Measurements from ENCODE around the gene SLC39A11. TPM values are rescaled to one million over a fixed set of nuclear protein-coding genes. Genes with fewer than 3 reads are reported as not detected.

Gene SLC39A11
- total and polyA plus RNA-seq, 2 of the 13 experiments (the other 11 are each of a cell fraction or from before 2014, with no cell fraction given): 17.2 to 31.5 TPM

DNA sequence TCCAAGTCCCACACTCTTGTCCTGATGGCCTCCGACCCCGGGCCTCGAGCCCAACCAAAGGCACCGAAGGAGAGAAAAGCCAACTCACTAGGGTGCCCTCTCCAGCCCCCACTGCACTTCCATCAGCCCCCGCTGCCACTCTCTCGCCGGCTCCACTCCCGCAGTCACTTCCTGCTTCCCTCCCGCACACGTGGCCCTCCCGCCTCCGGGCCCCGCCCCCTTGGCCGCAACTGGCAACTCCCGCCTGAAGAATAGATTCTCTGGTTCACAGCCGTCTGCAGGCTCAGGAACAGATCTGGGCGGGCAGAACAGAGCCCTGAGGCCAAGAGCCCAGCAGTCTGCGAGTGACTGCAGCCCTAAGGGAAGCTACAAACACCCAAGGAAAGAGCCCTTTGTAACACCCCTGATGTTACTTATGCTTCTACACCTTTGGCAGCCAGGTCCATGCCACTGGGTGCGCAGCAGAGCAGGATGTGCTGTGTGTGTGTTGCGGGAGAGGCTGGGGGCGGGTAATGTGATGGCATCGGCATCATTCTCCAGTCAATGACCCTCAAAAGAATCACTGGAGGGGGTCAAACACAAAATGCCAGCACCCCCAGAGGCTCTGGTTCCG lies at the start of gene SLC39A11 (continued):
- TF ChIP-seq, protein P1, sequence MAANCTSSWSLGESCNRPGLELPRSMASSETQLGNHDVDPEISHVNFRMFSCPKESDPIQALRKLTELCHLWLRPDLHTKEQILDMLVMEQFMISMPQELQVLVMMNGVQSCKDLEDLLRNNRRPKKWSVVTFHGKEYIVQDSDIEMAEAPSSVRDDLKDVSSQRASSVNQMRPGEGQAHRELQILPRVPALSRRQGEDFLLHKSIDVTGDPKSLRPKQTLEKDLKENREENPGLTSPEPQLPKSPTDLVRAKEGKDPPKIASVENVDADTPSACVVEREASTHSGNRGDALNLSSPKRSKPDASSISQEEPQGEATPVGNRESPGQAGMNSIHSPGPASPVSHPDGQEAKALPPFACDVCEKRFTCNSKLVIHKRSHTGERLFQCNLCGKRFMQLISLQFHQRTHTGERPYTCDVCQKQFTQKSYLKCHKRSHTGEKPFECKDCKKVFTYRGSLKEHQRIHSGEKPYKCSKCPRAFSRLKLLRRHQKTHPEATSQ (CRISPR knock-in tag; IDR thresholded peaks at IDR 0.05; ENCODE audit: borderline replicate concordance): peak; percentile 67; the same call in 1 of the 2 replicates
- TF ChIP-seq CAMTA2 (CRISPR knock-in tag; IDR thresholded peaks at IDR 0.05; ENCODE audit: borderline replicate concordance) (no peak), SMAD3 (CRISPR knock-in tag; IDR thresholded peaks at IDR 0.05) (peak; percentile 48; the same call in 1 of the 2 replicates), ZNF468 (CRISPR knock-in tag; IDR thresholded peaks at IDR 0.05) (no peak), PPARG (CRISPR knock-in tag; conservative IDR thresholded peaks at IDR 0.05) (no peak), ZNF788 (CRISPR knock-in tag; IDR thresholded peaks at IDR 0.05; ENCODE audit: borderline replicate concordance) (peak; percentile 77), SIN3A (IDR thresholded peaks at IDR 0.05; ENCODE audit: borderline replicate concordance, low read depth, low read length) (peak; percentile 99), SMYD3 (CRISPR knock-in tag; IDR thresholded peaks at IDR 0.05) (peak; percentile 87), ZNF883 (CRISPR knock-in tag; IDR thresholded peaks at IDR 0.05; ENCODE audit: not compliant biosample characterization) (peak; percentile 55), ZNF709 (CRISPR knock-in tag; IDR thresholded peaks at IDR 0.05) (no peak), CREM (IDR thresholded peaks at IDR 0.05) (peak; percentile 43), CREM (CRISPR knock-in tag; IDR thresholded peaks at IDR 0.05) (no peak), ZNF563 (CRISPR knock-in tag; IDR thresholded peaks at IDR 0.05) (no peak), ERF (CRISPR knock-in tag; IDR thresholded peaks at IDR 0.05) (peak; percentile 75), ZNF747 (CRISPR knock-in tag; IDR thresholded peaks at IDR 0.05; ENCODE audit: borderline replicate concordance) (no peak; the same call in 1 of the 2 replicates), SRF (IDR thresholded peaks at IDR 0.05; ENCODE audit: low read depth, low read length) (no peak)
- TF ChIP-seq, protein P2, sequence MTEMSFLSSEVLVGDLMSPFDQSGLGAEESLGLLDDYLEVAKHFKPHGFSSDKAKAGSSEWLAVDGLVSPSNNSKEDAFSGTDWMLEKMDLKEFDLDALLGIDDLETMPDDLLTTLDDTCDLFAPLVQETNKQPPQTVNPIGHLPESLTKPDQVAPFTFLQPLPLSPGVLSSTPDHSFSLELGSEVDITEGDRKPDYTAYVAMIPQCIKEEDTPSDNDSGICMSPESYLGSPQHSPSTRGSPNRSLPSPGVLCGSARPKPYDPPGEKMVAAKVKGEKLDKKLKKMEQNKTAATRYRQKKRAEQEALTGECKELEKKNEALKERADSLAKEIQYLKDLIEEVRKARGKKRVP (CRISPR knock-in tag; IDR thresholded peaks at IDR 0.05): 0 out of 4 replicates have a peak, but pooled peaks of 1 of the 2 experiments have one; percentile 50
- TF ChIP-seq, protein P3, sequence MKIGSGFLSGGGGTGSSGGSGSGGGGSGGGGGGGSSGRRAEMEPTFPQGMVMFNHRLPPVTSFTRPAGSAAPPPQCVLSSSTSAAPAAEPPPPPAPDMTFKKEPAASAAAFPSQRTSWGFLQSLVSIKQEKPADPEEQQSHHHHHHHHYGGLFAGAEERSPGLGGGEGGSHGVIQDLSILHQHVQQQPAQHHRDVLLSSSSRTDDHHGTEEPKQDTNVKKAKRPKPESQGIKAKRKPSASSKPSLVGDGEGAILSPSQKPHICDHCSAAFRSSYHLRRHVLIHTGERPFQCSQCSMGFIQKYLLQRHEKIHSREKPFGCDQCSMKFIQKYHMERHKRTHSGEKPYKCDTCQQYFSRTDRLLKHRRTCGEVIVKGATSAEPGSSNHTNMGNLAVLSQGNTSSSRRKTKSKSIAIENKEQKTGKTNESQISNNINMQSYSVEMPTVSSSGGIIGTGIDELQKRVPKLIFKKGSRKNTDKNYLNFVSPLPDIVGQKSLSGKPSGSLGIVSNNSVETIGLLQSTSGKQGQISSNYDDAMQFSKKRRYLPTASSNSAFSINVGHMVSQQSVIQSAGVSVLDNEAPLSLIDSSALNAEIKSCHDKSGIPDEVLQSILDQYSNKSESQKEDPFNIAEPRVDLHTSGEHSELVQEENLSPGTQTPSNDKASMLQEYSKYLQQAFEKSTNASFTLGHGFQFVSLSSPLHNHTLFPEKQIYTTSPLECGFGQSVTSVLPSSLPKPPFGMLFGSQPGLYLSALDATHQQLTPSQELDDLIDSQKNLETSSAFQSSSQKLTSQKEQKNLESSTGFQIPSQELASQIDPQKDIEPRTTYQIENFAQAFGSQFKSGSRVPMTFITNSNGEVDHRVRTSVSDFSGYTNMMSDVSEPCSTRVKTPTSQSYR (CRISPR knock-in tag; IDR thresholded peaks at IDR 0.05; ENCODE audit: borderline replicate concordance): no peak; the same call in 1 of the 2 replicates
- TF ChIP-seq, protein P4, sequence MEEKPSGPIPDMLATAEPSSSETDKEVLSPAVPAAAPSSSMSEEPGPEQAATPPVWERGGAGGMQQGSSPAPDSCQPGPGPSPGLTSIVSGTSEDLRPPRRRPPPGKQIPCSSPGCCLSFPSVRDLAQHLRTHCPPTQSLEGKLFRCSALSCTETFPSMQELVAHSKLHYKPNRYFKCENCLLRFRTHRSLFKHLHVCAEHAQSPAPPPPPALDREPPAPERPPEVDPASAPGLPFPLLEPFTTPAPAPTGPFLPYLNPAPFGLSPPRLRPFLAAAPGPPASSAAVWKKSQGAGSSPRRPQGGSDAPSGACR (CRISPR knock-in tag; IDR thresholded peaks at IDR 0.05): 0 out of 2 replicates have a peak, but pooled peaks have one; percentile 76
- TF ChIP-seq, protein P5, sequence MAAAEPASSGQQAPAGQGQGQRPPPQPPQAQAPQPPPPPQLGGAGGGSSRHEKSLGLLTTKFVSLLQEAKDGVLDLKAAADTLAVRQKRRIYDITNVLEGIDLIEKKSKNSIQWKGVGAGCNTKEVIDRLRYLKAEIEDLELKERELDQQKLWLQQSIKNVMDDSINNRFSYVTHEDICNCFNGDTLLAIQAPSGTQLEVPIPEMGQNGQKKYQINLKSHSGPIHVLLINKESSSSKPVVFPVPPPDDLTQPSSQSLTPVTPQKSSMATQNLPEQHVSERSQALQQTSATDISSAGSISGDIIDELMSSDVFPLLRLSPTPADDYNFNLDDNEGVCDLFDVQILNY (CRISPR knock-in tag; conservative IDR thresholded peaks at IDR 0.05): 0 out of 2 replicates have a peak, but pooled peaks have one; percentile 28

All from HepG2 (cell line).